ENCODE data around the gene CHFR. TPM values are rescaled to one million over a fixed set of nuclear protein-coding genes. Genes with fewer than 3 reads are reported as not detected.

The CHFR gene
- total and polyA plus RNA-seq, 9 of the 15 experiments (the other 6 are each of a cell fraction or from before 2014, with no cell fraction given), result 0.61 to 33.9 (median 19.3) TPM

DNA sequence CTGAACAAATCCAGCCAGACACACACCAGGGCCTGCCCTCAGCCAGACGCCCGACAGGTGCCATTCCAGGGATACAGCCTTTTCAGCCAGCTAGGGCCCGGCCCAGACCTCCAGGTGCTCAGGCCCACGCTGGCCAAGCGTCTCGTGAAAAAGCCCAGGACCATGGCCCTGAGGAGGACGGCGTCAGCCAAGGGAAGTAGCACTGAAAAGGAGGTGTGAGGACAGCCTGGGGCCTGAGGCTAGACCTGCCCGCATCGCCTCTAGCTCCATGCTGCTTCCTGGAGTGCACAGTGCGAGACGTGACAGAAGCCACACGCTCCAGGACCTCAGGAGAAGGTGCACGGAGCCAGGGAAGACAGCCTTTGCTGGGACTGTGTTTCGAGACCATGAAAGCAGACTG, 88.6 kb downstream of the CHFR start:
- H3K4me3 ChIP-seq, result no peak overlapping the region
- H2AFZ ChIP-seq (ENCODE audit: low read depth, low read length), result no peak overlapping the region
- no peaks in the 10 kb centered on the region for H3K9me1 ChIP-seq (ENCODE audit: control insufficient read depth, insufficient read depth, low read length)
- no peaks in the 10 kb centered on the region for H3K9me3 ChIP-seq (replicated peaks; ENCODE audit: control insufficient read depth, insufficient read depth, low read depth, low read length)
- no peaks in the 10 kb centered on the region for H4K20me1 ChIP-seq (replicated peaks; ENCODE audit: control insufficient read depth, insufficient read depth, low read length)
- H3K36me3 ChIP-seq (ENCODE audit: control insufficient read depth, insufficient read depth, low read length), result peaks cover 84% of the 10 kb centered on the region; the same call in 2 of the 3 replicates
- intact Hi-C loops (cut with micrococcal nuclease), result no loop called here
- H3K27me3 ChIP-seq (ENCODE audit: control insufficient read depth in 2 of 2, insufficient read depth in 2 of 2, low read length in 2 of 2), result no peaks in the 10 kb centered on the region
- ATAC-seq (no peak), FAIRE-seq (no peak), DNase-seq (ENCODE audit: extremely low read depth in 1 of 4, low spot score in 3 of 4) (no peak)
- H3K9ac ChIP-seq (ENCODE audit: insufficient read depth in 1 of 2, low read depth in 2 of 2, low read length in 2 of 2), result peak overlapping the region in 1 of 2 experiments; percentile 73; a peak in 1 of 4 replicates
- ChIA-PET CTCF (ENCODE audit: low intra/inter-chr PET ratio) (no interaction called here), POLR2A (interaction anchor here (0.9 to 1.0 kb wide), 2 partner anchors 10 to 17 kb away, joined by 3 to 4 read pairs; no protein-coding TSS in a partner anchor)
- in situ Hi-C loops (cut with MboI), result no loop called here
- H3K27ac ChIP-seq (ENCODE audit: extremely low read depth, low read depth, low read length), result no peak overlapping the region
- no peak overlapping the region for H3K4me2 ChIP-seq (ENCODE audit: insufficient read depth, low read length)
- H3K4me1 ChIP-seq (replicated peaks in 1 of 2; ENCODE audit: control insufficient read depth in 2 of 2, insufficient read depth in 2 of 2, low read length in 2 of 2), result 0 out of 5 replicates have a peak, but pooled peaks cover 0 to 4% of the 10 kb centered on the region in 2 experiments
- whole genome bisulfite sequencing (ENCODE audit: insufficient coverage, low coverage, missing lambda C conversion rate), result 97% methylated on average over 13 of the region's 15 CpGs
- BruUV-seq (replicated peaks), result no TSS peak
- TF ChIP-seq, protein P1, sequence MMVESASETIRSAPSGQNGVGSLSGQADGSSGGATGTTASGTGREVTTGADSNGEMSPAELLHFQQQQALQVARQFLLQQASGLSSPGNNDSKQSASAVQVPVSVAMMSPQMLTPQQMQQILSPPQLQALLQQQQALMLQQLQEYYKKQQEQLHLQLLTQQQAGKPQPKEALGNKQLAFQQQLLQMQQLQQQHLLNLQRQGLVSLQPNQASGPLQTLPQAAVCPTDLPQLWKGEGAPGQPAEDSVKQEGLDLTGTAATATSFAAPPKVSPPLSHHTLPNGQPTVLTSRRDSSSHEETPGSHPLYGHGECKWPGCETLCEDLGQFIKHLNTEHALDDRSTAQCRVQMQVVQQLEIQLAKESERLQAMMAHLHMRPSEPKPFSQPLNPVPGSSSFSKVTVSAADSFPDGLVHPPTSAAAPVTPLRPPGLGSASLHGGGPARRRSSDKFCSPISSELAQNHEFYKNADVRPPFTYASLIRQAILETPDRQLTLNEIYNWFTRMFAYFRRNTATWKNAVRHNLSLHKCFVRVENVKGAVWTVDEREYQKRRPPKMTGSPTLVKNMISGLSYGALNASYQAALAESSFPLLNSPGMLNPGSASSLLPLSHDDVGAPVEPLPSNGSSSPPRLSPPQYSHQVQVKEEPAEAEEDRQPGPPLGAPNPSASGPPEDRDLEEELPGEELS (CRISPR knock-in tag; IDR thresholded peaks at IDR 0.05; ENCODE audit: borderline replicate concordance), result no peak
- TF ChIP-seq POLR2G (IDR thresholded peaks at IDR 0.05; ENCODE audit: low read depth, low read length), result 0 out of 2 replicates have a peak, but pooled peaks have one; percentile 27
- H3K79me2 ChIP-seq (ENCODE audit: control insufficient read depth, insufficient read depth, low read length), result no peaks in the 10 kb centered on the region

All from K562 (cell line).